Choroid plexus epithelial cell (primary cell): Measurements from ENCODE around the gene FGF1.

Experiments used
- DNase-seq: peaks from one replicate; pipeline ENCODE4 v3.0.0-alpha.2; 2010; ENCODE audit warnings: low read depth
- H3K4me3 ChIP-seq: 2 replicates; pipeline ENCODE4 v1.5.1; 2011; ENCODE audit warnings: low read depth, mild to moderate bottlenecking, control low read depth, low read length, moderate library complexity
- TF ChIP-seq, protein P1 (sequence below): conservative IDR thresholded peaks from 2 replicates; pipeline ENCODE4 v1.5.1; 2011; ENCODE audit warnings: low read depth, mild to moderate bottlenecking, control low read depth, inconsistent platforms, low read length, moderate library complexity

The FGF1 gene

GRCh38 chr5:142602720-142603245, 83.1 kb downstream of the FGF1 start:
- peak; percentile 7 for DNase-seq
- TF ChIP-seq, protein P1, sequence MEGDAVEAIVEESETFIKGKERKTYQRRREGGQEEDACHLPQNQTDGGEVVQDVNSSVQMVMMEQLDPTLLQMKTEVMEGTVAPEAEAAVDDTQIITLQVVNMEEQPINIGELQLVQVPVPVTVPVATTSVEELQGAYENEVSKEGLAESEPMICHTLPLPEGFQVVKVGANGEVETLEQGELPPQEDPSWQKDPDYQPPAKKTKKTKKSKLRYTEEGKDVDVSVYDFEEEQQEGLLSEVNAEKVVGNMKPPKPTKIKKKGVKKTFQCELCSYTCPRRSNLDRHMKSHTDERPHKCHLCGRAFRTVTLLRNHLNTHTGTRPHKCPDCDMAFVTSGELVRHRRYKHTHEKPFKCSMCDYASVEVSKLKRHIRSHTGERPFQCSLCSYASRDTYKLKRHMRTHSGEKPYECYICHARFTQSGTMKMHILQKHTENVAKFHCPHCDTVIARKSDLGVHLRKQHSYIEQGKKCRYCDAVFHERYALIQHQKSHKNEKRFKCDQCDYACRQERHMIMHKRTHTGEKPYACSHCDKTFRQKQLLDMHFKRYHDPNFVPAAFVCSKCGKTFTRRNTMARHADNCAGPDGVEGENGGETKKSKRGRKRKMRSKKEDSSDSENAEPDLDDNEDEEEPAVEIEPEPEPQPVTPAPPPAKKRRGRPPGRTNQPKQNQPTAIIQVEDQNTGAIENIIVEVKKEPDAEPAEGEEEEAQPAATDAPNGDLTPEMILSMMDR: no peak
- H3K4me3 ChIP-seq: no peak overlapping the region

DNA sequence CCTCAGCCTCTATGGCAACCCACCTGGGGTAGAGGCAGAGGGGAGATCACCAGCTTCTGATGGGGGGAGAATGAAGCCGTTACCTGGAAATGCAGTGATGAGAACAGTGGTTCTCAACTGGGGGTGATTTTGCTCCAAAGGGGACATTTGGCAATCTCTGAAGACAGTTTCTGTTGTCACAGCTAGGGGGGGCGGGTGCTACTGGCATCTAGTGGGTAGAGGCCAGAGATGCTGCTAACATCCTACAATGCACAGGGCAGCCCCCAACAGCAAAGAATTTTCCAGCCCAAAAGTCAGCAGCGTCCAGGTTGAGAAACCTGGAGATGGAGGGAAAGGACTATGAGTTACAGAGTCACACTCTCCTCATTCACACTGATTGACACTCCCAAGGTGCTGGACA, 84.5 kb downstream of the FGF1 start:
- DNase-seq: no peak

GRCh38 chr5:142600611-142601358, 85.1 kb downstream of the FGF1 start:
- peak overlapping the region; percentile 42 for H3K4me3 ChIP-seq
- TF ChIP-seq, protein P1: peak; percentile 1
- DNase-seq: peak; percentile 87

More for the DNA sequence above, 84.5 kb downstream of the FGF1 start:
- no peak overlapping the region for H3K4me3 ChIP-seq
- TF ChIP-seq, protein P1: peak; percentile 33

- no peak for DNase-seq
- TF ChIP-seq, protein P1: no peak
- H3K4me3 ChIP-seq: no peak overlapping the region
Measured at GRCh38 chr5:142600092-142600491, 85.8 kb downstream of the FGF1 start.

DNA sequence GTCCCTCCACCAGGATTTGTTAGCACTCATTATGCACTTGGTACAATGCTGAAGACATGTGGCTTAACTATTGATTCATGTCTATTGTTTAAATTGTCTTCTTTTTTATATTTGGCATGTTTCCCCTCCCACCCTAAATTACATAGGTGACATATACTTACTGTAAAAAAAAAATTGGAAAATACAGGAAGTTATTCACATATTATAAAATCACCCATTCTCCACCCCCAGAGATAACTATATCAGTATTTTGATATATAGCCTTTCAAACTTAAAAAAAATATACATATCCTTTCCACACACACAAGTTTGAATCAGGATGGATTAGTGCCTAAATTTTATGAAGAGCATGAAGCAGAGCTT, 87.6 kb downstream of the FGF1 start:
- no peak for DNase-seq
- H3K4me3 ChIP-seq: no peak overlapping the region
- TF ChIP-seq, protein P1: peak; percentile 0

- no peak overlapping the region for H3K4me3 ChIP-seq
- TF ChIP-seq, protein P1: peak; percentile 44
- DNase-seq: peak; percentile 80
Measured at GRCh38 chr5:142597546-142598337, 88.1 kb downstream of the FGF1 start.

DNA sequence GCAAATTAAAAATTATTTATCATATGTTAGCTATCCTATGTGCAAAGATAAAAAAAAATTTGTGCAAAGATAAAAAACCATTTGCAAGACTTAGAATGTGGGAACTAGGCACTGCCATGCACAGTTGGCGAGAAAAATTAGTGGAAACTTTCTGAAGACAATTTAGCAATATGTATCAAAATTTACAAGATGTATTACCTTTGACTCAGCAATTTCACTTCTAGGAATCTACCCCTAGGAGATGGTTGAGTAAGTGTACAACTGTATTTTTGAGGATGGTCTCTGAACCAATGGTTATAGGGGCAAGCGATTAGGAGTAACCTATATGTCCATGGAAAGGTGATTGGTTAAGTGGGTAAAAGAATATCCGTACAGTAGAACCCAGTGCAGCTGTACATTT, 88.9 kb downstream of the FGF1 start:
- no peak overlapping the region for H3K4me3 ChIP-seq
- TF ChIP-seq, protein P1: no peak
- DNase-seq: no peak
